ENCODE measurements around the gene CNTN3. TPM values are rescaled to one million over a fixed set of nuclear protein-coding genes. Genes with fewer than 3 reads are reported as not detected.

Gene CNTN3
- total RNA-seq = 10 to 100 TPM in 1 of 2 donors, 1 to 10 TPM in 1; 7.3 to 20.4 TPM

GRCh38 chr3:74614107-74614967 is at the start of gene CNTN3:
Gene CNTN3, minus strand, starts transcription at chr3:74614659. Its CDS starts 93,547 bp downstream, at chr3:74521112.
- TF ChIP-seq CTCF (IDR thresholded peaks at IDR 0.05) = no peak
- peak in 1 of 3 donors; percentile 14 for TF ChIP-seq POLR2A (IDR thresholded peaks at IDR 0.05)
- H3K9me3 ChIP-seq = no peaks in the 10 kb centered on the region
- no peaks in the 10 kb centered on the region for H3K27me3 ChIP-seq
- intact Hi-C loops (cut with DNase I) = no loop called here
- DNase-seq (peak; percentile 33 to 67 (median 48)), ATAC-seq (peak; percentile 80)
- H3K36me3 ChIP-seq (replicated peaks in 1 of 2; ENCODE audit: insufficient read depth in 1 of 2, low read depth in 2 of 2) = no peaks in the 10 kb centered on the region
- H3K27ac ChIP-seq = peak within 1 kb of the TSS in 3 of 4 donors; percentile 24 to 64 (median 28)
- 1 to 11% methylated on average over 6 to 92 of the region's 108 CpGs for WGBS, 2 donors
- peaks cover 18% of the 10 kb centered on the region for H3K4me1 ChIP-seq
- H3K4me3 ChIP-seq = peak within 1 kb of the TSS; percentile 13 to 15

DNA sequence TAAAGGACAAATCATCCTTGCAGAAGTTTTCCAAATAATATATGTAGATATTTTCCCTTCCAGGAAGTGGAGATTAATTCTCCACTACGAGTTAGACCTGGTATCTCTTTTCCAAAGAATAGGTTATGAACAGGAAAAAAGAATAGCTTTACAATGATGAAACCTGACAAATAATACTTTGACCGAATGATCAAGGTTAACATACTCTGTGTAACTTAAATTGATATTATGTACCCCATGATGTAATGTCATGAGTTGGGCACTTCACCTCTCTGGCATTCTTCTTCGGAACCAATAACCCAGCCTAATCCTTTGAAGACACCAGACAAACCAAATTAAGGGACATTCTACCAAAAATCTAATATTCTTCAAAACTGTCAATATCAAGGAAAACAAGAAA is 48.7 kb upstream of the CNTN3 start:
- Histone ChIP-seq H3K9me3 (peaks cover 0 to 3% (median 0%) of the 10 kb centered on the region in 3 donors), H3K27me3 (no peaks in the 10 kb centered on the region), H3K4me3 (no peak overlapping the region), H3K4me1 (peaks cover 5% of the 10 kb centered on the region), H3K27ac (no peak overlapping the region), H3K36me3 (replicated peaks in 1 of 2; ENCODE audit: insufficient read depth in 1 of 2, low read depth in 2 of 2) (no peaks in the 10 kb centered on the region)
- intact Hi-C loops (cut with DNase I) = no loop called here
- ATAC-seq (no peak), DNase-seq (no peak)
- no peak for TF ChIP-seq POLR2A (IDR thresholded peaks at IDR 0.05)
- TF ChIP-seq CTCF (IDR thresholded peaks at IDR 0.05) = no peak
- 60 to 70% methylated on average over 3 of the region's 3 CpGs for WGBS, 2 donors

DNA sequence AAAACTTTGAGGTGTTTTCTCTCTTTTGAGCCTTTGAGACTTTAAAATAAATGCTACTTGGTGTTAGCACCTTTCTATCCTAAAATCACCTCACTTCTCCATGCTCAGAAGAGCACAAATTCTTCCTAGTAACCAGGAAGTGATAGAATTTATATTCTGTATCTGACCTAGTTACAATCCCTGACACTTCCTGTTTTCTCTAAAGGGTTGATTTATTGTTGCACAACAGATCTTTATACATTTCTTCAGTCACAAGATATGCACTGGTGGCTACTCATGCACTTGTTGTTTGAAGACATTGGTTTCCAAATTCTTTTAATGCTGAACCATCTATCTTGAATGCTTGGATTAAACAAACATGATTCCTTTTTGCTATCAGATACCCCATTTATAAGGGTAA is 47.2 kb upstream of the CNTN3 start:
- no peak for TF ChIP-seq POLR2A (IDR thresholded peaks at IDR 0.05)
- no peak for TF ChIP-seq CTCF (IDR thresholded peaks at IDR 0.05)
- intact Hi-C loops (cut with DNase I) = no loop called here
- Histone ChIP-seq H3K27me3 (no peaks in the 10 kb centered on the region), H3K9me3 (no peaks in the 10 kb centered on the region), H3K27ac (no peak overlapping the region), H3K36me3 (replicated peaks in 1 of 2; ENCODE audit: insufficient read depth in 1 of 2, low read depth in 2 of 2) (no peaks in the 10 kb centered on the region), H3K4me3 (no peak overlapping the region), H3K4me1 (peaks cover 5% of the 10 kb centered on the region)
- DNase-seq (no peak), ATAC-seq (peak; percentile 74)

DNA sequence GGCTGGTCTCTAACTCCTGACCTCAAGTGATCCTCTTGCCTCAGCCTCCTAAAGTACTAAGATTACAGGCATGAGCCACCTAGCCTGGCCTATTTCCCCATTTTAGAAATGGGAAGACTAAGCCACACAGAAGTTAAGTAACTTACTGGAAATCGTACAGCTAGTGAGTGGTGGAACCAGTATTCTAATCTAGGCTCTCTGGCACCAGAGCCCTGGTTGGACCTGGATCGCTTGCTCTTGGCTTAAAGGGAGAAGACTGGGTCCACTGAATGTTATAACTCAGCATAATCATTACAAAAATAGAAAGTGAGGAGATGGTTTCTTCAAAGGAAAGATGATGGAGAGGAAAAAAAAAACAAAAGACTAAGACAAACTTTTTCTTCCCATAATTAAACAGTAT is 37.4 kb upstream of the CNTN3 start:
- no peaks in the 10 kb centered on the region for H3K9me3 ChIP-seq
- no peaks in the 10 kb centered on the region for H3K36me3 ChIP-seq (replicated peaks in 1 of 2; ENCODE audit: insufficient read depth in 1 of 2, low read depth in 2 of 2)
- 49 to 60% methylated on average over 2 of the region's 2 CpGs for WGBS, 2 donors
- no peak overlapping the region for H3K27ac ChIP-seq
- intact Hi-C loops (cut with DNase I) = no loop called here
- H3K4me3 ChIP-seq = no peak overlapping the region
- TF ChIP-seq POLR2A (IDR thresholded peaks at IDR 0.05) (no peak), CTCF (IDR thresholded peaks at IDR 0.05) (no peak)
- no peaks in the 10 kb centered on the region for H3K27me3 ChIP-seq
- peaks cover 17% of the 10 kb centered on the region for H3K4me1 ChIP-seq
- DNase-seq = peak in 2 of 4 donors; percentile 5 to 11
- peak; percentile 48 for ATAC-seq

All from body of pancreas (tissue), 4 donors.